ENCODE data around the gene TRAPPC10. TPM values are rescaled to one million over a fixed set of nuclear protein-coding genes. Genes with fewer than 3 reads are reported as not detected.

Gene TRAPPC10
- total RNA-seq, 2 donors from 2014 or later: 10.9 to 26.4 TPM

DNA sequence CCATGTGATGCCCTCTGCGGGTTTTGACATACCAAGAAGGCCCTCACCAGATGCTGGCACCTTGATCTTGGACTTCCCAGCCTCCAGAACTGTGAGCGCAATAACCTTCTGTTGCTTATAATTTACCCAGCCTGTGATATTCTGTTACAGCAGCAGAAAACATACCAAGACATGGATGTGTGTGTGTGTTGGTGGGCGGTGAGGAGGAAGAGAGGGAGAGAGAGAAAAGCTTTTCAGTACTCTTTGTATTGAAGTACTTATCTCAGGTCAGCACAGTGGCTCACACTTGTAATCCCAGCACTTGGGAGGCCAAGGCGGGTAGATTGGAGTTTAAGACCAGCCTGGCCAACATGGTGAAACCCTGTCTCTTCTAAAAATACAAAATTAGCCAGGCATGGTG lies 23.1 kb downstream of the TRAPPC10 start:
- Histone ChIP-seq H3K27me3 (no peaks in the 10 kb centered on the region), H3K9me3 (no peaks in the 10 kb centered on the region), H3K4me3 (no peak overlapping the region), H3K27ac (no peak overlapping the region), H3K36me3 (replicated peaks in 1 of 2; ENCODE audit: insufficient read depth in 1 of 2, low read depth in 2 of 2) (peaks cover 6 to 14% of the 10 kb centered on the region in 2 donors), H3K4me1 (no peaks in the 10 kb centered on the region)
- ATAC-seq: no peak
- TF ChIP-seq CTCF (IDR thresholded peaks at IDR 0.05): no peak
- TF ChIP-seq POLR2A (IDR thresholded peaks at IDR 0.05): no peak
- DNase-seq: no peak
- WGBS, 2 donors: 92 to 95% methylated on average over 4 of the region's 4 CpGs
- intact Hi-C loops (cut with DNase I): no loop called here

- WGBS, 2 donors: 90 to 91% methylated on average over 14 of the region's 14 CpGs
- TF ChIP-seq CTCF (IDR thresholded peaks at IDR 0.05): no peak
- no peak for TF ChIP-seq POLR2A (IDR thresholded peaks at IDR 0.05)
These were observed 26.0 kb downstream of the TRAPPC10 start for GRCh38 chr21:44038063-44038462.

DNA sequence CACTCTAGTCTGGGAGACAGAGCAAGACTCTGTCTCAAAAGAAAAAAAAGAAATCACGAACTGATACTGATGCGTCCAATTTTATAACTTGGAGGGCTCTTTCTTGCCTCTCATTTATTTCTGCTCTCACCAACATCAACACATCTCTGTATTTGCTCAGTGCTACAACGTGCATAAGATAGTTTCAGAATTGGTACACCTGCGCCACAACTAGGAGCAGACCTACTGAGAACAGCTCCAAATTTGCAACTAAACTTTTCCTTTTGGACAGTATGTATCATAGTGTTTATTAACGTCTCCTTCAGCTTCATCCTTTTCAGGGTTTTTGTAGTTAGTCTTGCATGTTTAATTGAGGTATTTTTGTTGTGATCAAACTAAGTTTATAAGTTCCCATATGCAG lies 27.7 kb downstream of the TRAPPC10 start:
- ATAC-seq (no peak), DNase-seq (no peak)
- Histone ChIP-seq H3K36me3 (replicated peaks in 1 of 2; ENCODE audit: insufficient read depth in 1 of 2, low read depth in 2 of 2) (peaks cover 4 to 5% of the 10 kb centered on the region in 2 donors), H3K9me3 (no peaks in the 10 kb centered on the region), H3K4me3 (no peak overlapping the region), H3K27ac (no peak overlapping the region), H3K27me3 (no peaks in the 10 kb centered on the region), H3K4me1 (no peaks in the 10 kb centered on the region)
- WGBS, 2 donors: 75 to 76% methylated on average over 5 of the region's 5 CpGs
- TF ChIP-seq CTCF (IDR thresholded peaks at IDR 0.05) (no peak), POLR2A (IDR thresholded peaks at IDR 0.05) (no peak)
- intact Hi-C loops (cut with DNase I): no loop called here

More at GRCh38 chr21:44038063-44038462, 26.0 kb downstream of the TRAPPC10 start:
- Histone ChIP-seq H3K4me3 (no peak overlapping the region), H3K36me3 (replicated peaks in 1 of 2; ENCODE audit: insufficient read depth in 1 of 2, low read depth in 2 of 2) (peaks cover 6 to 9% of the 10 kb centered on the region in 2 donors), H3K27ac (no peak overlapping the region), H3K4me1 (no peaks in the 10 kb centered on the region), H3K27me3 (no peaks in the 10 kb centered on the region), H3K9me3 (no peaks in the 10 kb centered on the region)
- DNase-seq (no peak), ATAC-seq (no peak)
- intact Hi-C loops (cut with DNase I): no loop called here

DNA sequence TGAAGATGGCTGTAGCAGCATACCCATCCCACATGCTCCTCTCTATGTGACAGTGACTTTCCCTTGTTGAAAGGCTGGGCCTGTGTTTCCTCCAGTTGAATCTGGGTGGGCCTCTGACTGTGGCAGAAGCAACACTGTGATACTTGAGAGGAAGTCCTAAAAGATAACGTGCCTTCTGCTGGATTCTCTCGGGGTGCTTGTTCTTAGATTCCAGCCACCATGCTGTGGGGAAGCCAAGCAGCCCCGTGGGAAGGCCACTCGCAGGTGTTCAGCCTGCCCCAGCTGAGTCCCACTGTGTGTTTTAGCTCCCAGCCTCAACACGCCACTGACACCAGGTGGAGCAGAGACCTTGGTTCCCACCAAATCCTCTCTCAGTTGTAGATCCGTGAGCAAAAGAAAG lies 31.5 kb downstream of the TRAPPC10 start:
- DNase-seq (no peak), ATAC-seq (no peak)
- no peaks in the 10 kb centered on the region for H3K27me3 ChIP-seq
- intact Hi-C loops (cut with DNase I): no loop called here
- H3K4me3 ChIP-seq: no peak overlapping the region
- 60 to 84% methylated on average over 6 of the region's 6 CpGs for WGBS, 2 donors
- no peaks in the 10 kb centered on the region for H3K4me1 ChIP-seq
- H3K9me3 ChIP-seq: no peaks in the 10 kb centered on the region
- TF ChIP-seq POLR2A (IDR thresholded peaks at IDR 0.05) (no peak), CTCF (IDR thresholded peaks at IDR 0.05) (no peak)
- no peaks in the 10 kb centered on the region for H3K36me3 ChIP-seq (replicated peaks in 1 of 2; ENCODE audit: insufficient read depth in 1 of 2, low read depth in 2 of 2)
- H3K27ac ChIP-seq: no peak overlapping the region

- Histone ChIP-seq H3K4me1 (peaks cover 13% of the 10 kb centered on the region), H3K27ac (no peak overlapping the region), H3K36me3 (replicated peaks in 1 of 2; ENCODE audit: insufficient read depth in 1 of 2, low read depth in 2 of 2) (no peaks in the 10 kb centered on the region), H3K27me3 (no peaks in the 10 kb centered on the region), H3K9me3 (no peaks in the 10 kb centered on the region), H3K4me3 (no peak overlapping the region)
- 97 to 98% methylated on average over 18 of the region's 18 CpGs for WGBS, 2 donors
- intact Hi-C loops (cut with DNase I): no loop called here
- no peak for ATAC-seq
- DNase-seq: no peak
- no peak for TF ChIP-seq CTCF (IDR thresholded peaks at IDR 0.05)
- no peak for TF ChIP-seq POLR2A (IDR thresholded peaks at IDR 0.05)
These were observed 34.6 kb downstream of the TRAPPC10 start for GRCh38 chr21:44046734-44047133.
